Activated CD4-positive, CD25-positive, alpha-beta regulatory T cell treated with anti-CD3 and anti-CD28 coated beads, Interleukin-2, amount 50 U/mL, for 24 hours (primary cell): Measurements from ENCODE around the gene PIM3.

Source experiments
- ATAC-seq, 2 donors: fragments of 150-1000 bp; cut with Tn5 transposase; one replicate each; pipeline ENCODE4 v1.10.0; 2021; ENCODE audit warnings: mild to moderate bottlenecking in 1 of 2, moderate library complexity in 1 of 2

Gene PIM3

DNA sequence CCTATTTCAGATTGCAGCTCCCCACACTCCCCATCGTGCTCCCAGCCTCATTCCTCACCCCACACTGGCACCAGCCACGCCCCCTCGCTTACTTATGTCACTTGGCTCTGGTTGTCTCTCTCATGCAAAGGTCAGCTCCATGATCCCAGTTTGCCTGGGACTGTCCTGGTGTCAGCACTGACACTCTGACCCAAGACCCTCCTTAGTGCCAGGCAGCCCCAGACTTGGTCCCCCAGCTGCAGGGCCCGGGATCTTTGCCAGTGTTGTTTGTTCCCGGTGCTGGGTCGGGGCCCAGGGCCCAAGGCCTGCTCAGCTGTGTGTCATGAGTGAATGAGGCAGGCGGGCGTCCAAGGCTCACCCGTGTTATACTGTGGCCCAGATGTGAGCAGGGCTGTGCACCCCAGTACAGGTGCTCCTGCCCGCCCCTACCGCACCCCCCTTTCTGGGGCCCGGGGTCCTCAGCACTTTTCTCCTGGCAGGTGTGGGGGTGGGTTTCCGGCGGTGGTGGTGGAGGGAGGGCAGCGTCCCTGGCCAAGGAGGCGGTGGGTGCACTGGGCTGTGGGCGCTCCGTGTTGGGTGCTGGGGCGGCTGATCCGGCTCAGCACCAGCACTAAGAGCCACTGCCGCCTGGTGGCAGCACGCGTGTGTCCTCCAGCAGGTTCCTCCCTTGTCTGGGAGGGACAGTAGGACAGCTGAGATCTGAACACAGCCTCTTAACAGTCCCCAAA is 32.5 kb downstream of the PIM3 start:
- ATAC-seq = peak; percentile 89 to 95

DNA sequence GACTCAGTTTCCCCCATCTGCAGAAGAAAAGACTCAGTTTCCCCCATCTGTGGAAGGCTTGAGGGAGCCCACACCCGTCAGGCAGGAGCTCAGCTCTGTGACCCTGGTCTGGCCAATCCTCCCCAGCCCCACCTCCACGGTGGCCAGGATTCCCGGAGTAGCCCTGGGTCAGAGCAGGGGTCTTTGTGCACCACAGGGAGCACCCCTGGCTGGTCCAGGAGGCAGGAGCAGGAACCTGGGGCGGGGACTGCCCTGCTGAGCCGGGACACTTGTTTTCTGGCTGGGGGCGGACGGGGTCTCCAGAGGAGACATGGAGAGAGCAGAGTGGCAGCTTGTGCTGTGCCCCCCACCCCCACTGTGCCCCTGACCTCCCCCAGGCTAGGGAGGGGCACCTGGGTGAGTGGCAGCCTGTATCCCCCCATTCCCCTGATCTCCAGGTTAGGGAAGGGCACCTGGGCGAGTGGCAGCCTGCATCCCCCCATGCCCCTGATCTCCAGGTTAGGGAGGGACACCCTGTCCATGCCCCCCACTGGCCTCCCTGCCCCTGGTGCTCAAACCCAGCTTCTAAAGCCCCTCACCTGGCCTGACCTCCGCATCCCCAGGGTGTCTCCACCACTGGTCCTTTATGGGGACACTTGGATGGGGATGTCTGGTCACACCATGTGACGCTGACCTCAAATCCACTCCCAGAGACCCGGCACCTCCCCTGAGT is 33.2 kb downstream of the PIM3 start:
- no peak for ATAC-seq

DNA sequence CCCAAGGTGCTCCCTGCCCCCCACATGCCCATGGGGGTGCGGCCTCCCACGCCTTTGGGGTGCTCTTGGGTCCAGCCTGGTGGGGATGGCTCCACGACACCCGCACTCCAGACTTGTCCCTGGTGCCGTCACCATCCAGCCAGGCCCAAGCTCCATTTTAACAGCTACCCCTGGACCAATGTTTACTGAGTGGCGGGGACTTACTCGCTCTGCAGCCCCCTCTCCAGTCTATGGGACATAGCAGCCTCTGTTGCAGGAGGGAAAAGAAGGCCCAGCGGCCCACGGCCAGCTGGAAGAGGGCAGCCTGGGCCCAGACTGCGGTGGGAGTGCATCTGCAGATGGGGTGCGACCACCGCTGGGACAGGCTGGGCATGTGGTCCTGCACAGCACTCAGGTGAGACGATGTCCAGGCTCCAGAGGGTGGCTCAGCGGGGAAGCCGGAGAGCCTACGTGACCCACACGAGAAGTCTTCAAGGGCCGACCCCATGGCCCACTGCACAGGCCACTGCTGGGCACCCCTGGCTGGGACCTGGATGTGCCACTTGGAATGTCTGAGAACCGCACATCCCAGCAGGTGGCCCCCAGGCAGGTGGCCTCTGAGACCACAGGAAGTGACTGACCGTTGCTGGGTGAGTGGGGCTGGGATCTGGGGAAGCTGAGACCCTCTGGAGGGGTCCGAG is 33.9 kb downstream of the PIM3 start:
- ATAC-seq = no peak

DNA sequence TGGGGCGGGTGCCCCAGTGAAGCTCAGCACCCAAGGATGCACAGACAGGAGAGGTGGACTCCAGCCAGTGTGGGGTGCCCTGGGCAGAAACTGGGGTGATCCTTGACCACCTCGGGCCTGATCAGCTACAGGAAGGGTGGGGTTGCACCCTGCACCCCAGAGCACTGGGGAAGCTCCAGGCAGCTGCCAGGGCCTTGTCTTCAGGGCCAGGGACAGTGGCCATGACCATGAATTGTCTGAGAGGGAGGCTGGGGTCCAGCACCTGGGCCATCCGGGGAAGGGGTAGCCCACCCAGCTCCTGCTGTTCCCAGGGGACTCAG is 34.4 kb downstream of the PIM3 start:
- ATAC-seq = no peak

GRCh38 chr22:49995361-49996118 is 35.0 kb downstream of the PIM3 start:
- no peak for ATAC-seq

GRCh38 chr22:49996119-49996517 is 35.5 kb downstream of the PIM3 start:
- ATAC-seq = no peak

- ATAC-seq = no peak
Observed at GRCh38 chr22:49996518-49997250, 36.1 kb downstream of the PIM3 start.

DNA sequence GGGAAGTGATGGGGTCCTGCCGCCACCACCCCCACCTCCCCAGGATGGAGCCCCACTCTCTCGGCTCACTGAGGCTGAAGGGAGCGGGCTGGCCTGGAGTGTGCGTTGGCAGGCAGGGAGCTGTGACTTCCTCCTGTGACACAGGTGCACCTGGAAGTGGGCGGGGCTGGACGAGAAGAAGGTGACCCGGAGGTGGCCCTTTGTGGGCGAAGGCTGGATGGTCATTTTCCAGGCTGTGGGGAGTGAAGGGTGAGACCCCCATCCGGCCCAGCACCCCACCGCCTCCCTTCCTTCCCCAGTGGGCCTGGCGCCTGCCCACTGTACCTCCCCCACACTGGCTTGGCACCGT is 36.7 kb downstream of the PIM3 start:
- no peak for ATAC-seq

- no peak for ATAC-seq
Observed at GRCh38 chr22:49997932-49998717, 37.6 kb downstream of the PIM3 start.

GRCh38 chr22:49998718-49999062 is 38.1 kb downstream of the PIM3 start:
- ATAC-seq = no peak

GRCh38 chr22:49999063-49999945 is 38.7 kb downstream of the PIM3 start:
- ATAC-seq = peak in 1 of 2 donors; percentile 14

- no peak for ATAC-seq
Observed at GRCh38 chr22:49999946-50000586, 39.5 kb downstream of the PIM3 start.

DNA sequence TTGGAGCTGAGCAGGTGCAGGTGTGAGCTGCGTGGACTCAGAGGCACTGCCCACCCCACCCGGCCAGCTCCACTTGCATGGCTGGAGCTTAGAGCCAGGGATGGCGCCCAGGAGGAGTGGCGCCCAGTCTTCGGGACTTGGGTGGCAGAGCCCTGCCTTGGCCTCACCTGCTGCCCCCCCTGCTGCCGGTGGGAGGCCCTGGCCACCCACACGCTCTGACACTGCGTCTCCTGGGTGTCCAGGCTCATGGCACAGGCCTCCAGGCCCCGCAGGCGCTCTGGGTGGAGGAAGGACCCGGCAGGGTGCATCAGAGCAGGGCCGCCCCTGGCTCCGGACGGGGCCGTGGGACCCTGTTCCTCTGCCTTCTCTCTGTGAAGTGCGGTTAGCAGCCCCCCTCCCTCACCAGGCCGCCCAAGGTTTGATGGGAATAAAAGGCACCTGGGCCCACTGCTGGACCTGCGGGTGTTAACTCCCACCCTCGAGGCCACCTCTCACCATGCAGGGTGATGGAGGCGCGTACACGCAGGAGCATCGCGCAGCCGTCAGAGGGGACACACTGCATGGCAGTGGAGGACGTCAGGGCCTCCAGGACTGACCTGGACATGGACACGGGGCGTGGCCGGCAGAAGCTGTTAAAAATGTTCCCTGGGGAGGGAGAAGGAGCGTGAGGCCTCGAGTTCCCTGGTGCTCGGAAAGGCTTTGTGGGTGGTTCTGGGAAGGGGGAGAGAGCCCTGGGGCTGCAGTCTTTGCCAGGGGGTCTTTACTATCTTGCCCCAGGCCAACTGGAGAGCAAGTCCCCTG is 40.2 kb downstream of the PIM3 start:
- no peak for ATAC-seq

DNA sequence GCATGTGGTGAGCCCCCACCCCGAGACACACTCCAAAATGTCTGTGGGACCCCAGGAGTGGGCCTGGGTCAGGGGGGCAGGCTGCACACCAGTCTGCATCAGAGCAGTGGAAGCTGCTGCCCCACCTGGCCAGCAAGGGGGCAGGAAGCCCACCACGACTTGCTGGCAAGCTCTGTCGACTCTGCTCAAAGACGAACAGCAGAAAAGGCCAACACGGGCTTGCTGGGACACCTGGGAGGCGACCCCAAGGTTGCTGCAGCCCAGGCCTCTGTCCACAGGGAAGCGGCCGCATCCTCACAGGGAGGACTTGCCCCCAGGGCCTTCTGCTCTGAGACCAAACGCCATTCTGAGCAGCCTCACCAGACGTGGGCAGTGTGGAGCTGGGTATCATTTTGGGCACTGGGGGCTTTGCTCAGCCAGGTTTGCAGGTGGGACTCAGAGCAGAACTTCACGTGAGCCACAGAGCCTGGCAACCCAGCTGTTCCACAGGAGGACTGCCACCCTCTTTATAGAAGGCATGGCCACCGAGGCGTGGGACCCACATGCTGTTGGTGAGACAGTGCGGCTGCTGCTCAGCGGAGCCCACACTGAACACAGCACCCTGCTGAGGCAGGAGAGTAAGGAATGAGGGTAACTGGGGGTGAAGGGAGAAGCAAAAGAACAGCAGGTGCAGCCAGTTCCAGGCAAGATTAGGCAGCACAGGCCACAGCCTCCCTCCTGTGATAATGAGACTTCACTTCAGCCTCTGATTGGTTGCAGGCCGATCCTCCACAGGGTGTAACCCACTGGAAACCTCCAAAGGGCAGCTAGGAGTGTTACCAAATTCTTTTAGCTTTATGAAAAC is 41.0 kb downstream of the PIM3 start:
- ATAC-seq = no peak

DNA sequence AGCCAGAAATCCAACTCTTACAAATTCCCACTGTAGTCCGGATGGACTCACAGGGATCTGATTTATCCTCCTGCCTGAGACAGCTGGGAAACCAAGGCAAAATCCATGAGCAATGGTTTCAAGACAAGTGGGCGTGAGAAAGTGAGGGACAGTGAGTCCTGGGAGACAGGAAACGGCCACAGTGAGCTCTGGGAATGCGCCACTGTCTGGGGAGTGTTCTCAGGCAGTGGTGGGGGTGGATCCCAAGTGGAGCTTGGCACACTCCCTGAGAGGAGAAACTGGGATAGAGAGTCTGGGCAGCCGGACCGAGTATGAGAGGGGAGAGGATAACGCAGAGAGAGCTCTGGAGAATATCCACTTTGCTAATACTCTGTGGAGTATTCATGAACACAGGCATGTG is 42.2 kb downstream of the PIM3 start:
- no peak for ATAC-seq

- no peak for ATAC-seq
Observed at GRCh38 chr22:50004918-50005317, 44.3 kb downstream of the PIM3 start.

DNA sequence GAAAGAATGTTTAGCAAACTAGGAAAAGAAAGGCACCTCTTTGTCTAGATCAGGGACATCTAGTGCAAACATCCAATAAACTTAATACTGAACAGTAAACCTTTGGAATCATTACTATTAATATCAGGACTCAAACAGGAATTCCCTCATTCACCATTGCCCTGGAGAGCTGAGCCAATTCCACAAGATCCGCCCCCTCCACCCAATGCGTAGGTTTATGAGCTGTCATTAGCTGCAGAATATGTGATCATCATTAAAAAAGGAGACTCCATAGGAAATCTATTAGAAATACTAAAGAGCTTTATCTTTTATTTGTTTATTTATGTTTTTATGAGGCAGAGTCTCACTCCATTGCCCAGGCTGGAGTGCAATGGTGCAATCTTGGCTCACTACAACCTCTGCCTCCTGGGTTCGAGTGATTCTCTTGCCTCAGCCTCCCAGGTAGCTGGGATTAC is 46.5 kb downstream of the PIM3 start:
- no peak for ATAC-seq
